Forelimb muscle (tissue), 1 donor: ENCODE measurements around the gene SDHD. TPM values are rescaled to one million over a fixed set of nuclear protein-coding genes. Genes with fewer than 3 reads are reported as not detected.
"Not testable (repeated sequence)": the region's sequence is repeated elsewhere in the genome, so short reads cannot be mapped to it uniquely, and the experiment has no call there.

Source experiments
- DNase-seq: peaks from one replicate; pipeline ENCODE4 v3.0.0-alpha.2; 2013; ENCODE audit warnings: low read depth
- polyA plus RNA-seq: library from polyadenylated mRNA; unstranded; fragments of 120-200 nt; gene quantifications from one replicate; pipeline ENCODE4 v1.2.1, GENCODE V29; 2013; ENCODE audit not compliant: insufficient read length

Gene SDHD
- 92.7 TPM for polyA plus RNA-seq

GRCh38 chr11:112086422-112087191 lies at the start of gene SDHD, which contains the start of gene TIMM8B:
Gene SDHD, plus strand, starts transcription at chr11:112086873. Its CDS starts 35 bp downstream, at chr11:112086908.
Gene TIMM8B, minus strand, starts transcription at chr11:112086756. Its CDS starts 33 bp downstream, at chr11:112086723.
- peak; percentile 96 for DNase-seq

GRCh38 chr11:112037527-112037926 lies 49.1 kb upstream of the SDHD start:
- no peak for DNase-seq

- DNase-seq: no peak
Measured at GRCh38 chr11:112042161-112042960, 44.3 kb upstream of the SDHD start.

- no peak for DNase-seq
Measured at GRCh38 chr11:112042961-112043304, 43.7 kb upstream of the SDHD start.

- no peak for DNase-seq
Measured at GRCh38 chr11:112044961-112045360, 41.7 kb upstream of the SDHD start.

- DNase-seq: not testable (repeated sequence)
Measured at GRCh38 chr11:112046647-112047046, 40.0 kb upstream of the SDHD start.

GRCh38 chr11:112048256-112048655 lies 38.4 kb upstream of the SDHD start:
- not testable (repeated sequence) for DNase-seq

GRCh38 chr11:112049777-112050176 lies 36.9 kb upstream of the SDHD start:
- no peak for DNase-seq

GRCh38 chr11:112050721-112051120 lies 36.0 kb upstream of the SDHD start:
- no peak for DNase-seq

- DNase-seq: no peak
Measured at GRCh38 chr11:112051768-112052167, 34.9 kb upstream of the SDHD start.

GRCh38 chr11:112057170-112057569 lies 29.5 kb upstream of the SDHD start:
- DNase-seq: no peak

- DNase-seq: no peak
Measured at GRCh38 chr11:112058103-112058502, 28.6 kb upstream of the SDHD start.

GRCh38 chr11:112062923-112063322 lies 23.8 kb upstream of the SDHD start:
- DNase-seq: no peak

GRCh38 chr11:112073941-112074811 lies 12.5 kb upstream of the SDHD start, which contains the start of the genes NKAPD1 and PIH1D2:
Gene NKAPD1, plus strand, starts transcription at chr11:112074299. Its CDS starts 1,276 bp downstream, at chr11:112075575.
Gene PIH1D2, minus strand, starts transcription at chr11:112074017. Its CDS starts 843 bp downstream, at chr11:112073174.
- DNase-seq: peak; percentile 57

GRCh38 chr11:112082729-112083128 lies 3.9 kb upstream of the SDHD start:
- DNase-seq: no peak

GRCh38 chr11:112085822-112086421 lies 751 bp upstream of the SDHD start:
- no peak for DNase-seq

- DNase-seq: no peak
Measured at GRCh38 chr11:112087212-112087611, 539 bp downstream of the SDHD start.

GRCh38 chr11:112095302-112095701 lies 8.6 kb downstream of the SDHD start:
- not testable (repeated sequence) for DNase-seq

GRCh38 chr11:112096194-112096593 lies 9.5 kb downstream of the SDHD start:
- DNase-seq: no peak

GRCh38 chr11:112097734-112098528 lies 11.3 kb downstream of the SDHD start:
- DNase-seq: no peak
